ENCODE measurements around the gene CXCR4. TPM values are rescaled to one million over a fixed set of nuclear protein-coding genes. Genes with fewer than 3 reads are reported as not detected.
A peak's percentile ranks its signal among the peaks of the same experiment; 100 is the strongest.

Gene CXCR4
- total and polyA plus RNA-seq, 10 of the 15 experiments (the other 5 are each of a cell fraction or from before 2014, with no cell fraction given): 31.1 to 749 (median 52.7) TPM

DNA sequence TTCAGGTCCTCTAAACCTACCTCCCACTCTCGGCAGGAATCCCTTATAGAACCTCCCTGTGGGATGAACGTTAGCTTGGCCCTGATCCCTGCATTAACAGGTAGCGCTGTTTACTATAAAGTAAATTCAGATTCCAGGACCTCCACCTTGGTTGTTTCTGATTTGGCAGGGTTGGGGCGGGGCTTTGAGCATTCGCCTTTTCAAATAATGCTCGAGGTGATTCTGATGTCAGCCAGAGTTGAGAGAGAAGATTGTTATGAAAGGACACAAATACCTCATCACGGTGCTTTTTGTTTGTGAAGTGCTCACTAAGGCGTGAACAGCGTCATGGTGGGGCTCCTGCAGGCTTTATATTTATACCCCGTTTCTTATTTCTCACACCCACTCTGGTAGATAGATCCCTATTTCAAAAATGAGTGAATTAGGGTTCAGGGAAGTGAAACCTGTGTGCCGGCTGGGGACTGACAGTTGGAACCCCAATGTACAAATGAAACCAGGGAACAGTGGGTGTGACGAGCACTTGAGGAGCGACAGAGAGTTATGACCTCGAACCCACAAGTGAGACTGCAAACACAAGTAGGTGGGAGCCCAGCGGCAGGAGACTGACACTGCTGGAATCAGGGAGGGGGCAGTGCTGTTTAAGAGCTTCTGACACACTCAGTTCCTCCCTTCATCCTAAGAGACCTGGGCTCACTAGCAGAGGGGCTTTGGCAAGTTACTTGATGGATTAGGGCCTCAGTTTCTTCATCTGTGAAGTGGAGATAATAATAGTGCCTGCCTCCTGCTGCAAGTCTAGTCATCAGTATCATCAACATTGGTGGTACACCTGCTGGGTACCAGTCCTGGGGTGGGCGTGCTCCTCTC is 14.2 kb upstream of the CXCR4 start (continued):
- TF ChIP-seq IRF5 (IDR thresholded peaks at IDR 0.05; ENCODE audit: borderline replicate concordance) (no peak), NFXL1 (IDR thresholded peaks at IDR 0.05; ENCODE audit: borderline replicate concordance) (no peak), RELA (IDR thresholded peaks at IDR 0.05; ENCODE audit: borderline replicate concordance, partially characterized antibody) (peak; percentile 79), CBX5 (IDR thresholded peaks at IDR 0.05; ENCODE audit: low read depth) (peak; percentile 96), RUNX3 (IDR thresholded peaks at IDR 0.05; ENCODE audit: low read length) (peak; percentile 97), SRF (IDR thresholded peaks at IDR 0.05; ENCODE audit: low read depth in 2 of 2, low read length in 2 of 2) (peak in 1 of 2 experiments; percentile 52; a peak in 1 of 4 replicates), KDM1A (IDR thresholded peaks at IDR 0.05; ENCODE audit: borderline replicate concordance) (no peak), ZBTB33 (IDR thresholded peaks at IDR 0.05) (peak; percentile 42; the same call in 1 of the 2 replicates), MTA3 (IDR thresholded peaks at IDR 0.05; ENCODE audit: borderline replicate concordance, low read length) (peak; percentile 96; the same call in 1 of the 2 replicates), CHD4 (IDR thresholded peaks at IDR 0.05) (no peak), EZH2 (IDR thresholded peaks at IDR 0.05; ENCODE audit: borderline replicate concordance, control insufficient read depth, low read depth, low read length) (no peak), CBFB (IDR thresholded peaks at IDR 0.05; ENCODE audit: low read depth) (peak; percentile 81), RCOR1 (conservative IDR thresholded peaks at IDR 0.05; ENCODE audit: low read depth, low read length) (peak; percentile 96), TAF1 (IDR thresholded peaks at IDR 0.05; ENCODE audit: borderline replicate concordance, low read depth, low read length) (0 out of 2 replicates have a peak, but pooled peaks have one; percentile 48), SREBF1 (IDR thresholded peaks at IDR 0.05; ENCODE audit: low read length) (peak; percentile 53; the same call in 1 of the 2 replicates), STAT1 (conservative IDR thresholded peaks at IDR 0.05) (no peak), TBL1XR1 (IDR thresholded peaks at IDR 0.05; ENCODE audit: low read depth, low read length) (peak; percentile 100), RFX5 (IDR thresholded peaks at IDR 0.05; ENCODE audit: low read depth, low read length) (no peak), SIN3A (IDR thresholded peaks at IDR 0.05; ENCODE audit: low read depth, low read length) (no peak), ATF7 (IDR thresholded peaks at IDR 0.05; ENCODE audit: low read depth) (peak; percentile 97)
- TF ChIP-seq, protein P1, sequence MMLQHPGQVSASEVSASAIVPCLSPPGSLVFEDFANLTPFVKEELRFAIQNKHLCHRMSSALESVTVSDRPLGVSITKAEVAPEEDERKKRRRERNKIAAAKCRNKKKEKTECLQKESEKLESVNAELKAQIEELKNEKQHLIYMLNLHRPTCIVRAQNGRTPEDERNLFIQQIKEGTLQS (IDR thresholded peaks at IDR 0.05; ENCODE audit: borderline replicate concordance, extremely low read depth, low read depth, low read length): no peak
- TF ChIP-seq, protein P2, sequence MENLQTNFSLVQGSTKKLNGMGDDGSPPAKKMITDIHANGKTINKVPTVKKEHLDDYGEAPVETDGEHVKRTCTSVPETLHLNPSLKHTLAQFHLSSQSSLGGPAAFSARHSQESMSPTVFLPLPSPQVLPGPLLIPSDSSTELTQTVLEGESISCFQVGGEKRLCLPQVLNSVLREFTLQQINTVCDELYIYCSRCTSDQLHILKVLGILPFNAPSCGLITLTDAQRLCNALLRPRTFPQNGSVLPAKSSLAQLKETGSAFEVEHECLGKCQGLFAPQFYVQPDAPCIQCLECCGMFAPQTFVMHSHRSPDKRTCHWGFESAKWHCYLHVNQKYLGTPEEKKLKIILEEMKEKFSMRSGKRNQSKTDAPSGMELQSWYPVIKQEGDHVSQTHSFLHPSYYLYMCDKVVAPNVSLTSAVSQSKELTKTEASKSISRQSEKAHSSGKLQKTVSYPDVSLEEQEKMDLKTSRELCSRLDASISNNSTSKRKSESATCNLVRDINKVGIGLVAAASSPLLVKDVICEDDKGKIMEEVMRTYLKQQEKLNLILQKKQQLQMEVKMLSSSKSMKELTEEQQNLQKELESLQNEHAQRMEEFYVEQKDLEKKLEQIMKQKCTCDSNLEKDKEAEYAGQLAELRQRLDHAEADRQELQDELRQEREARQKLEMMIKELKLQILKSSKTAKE (IDR thresholded peaks at IDR 0.05; ENCODE audit: low read depth, poor library complexity, severe bottlenecking): peak; percentile 99
- TF ChIP-seq, protein P3, sequence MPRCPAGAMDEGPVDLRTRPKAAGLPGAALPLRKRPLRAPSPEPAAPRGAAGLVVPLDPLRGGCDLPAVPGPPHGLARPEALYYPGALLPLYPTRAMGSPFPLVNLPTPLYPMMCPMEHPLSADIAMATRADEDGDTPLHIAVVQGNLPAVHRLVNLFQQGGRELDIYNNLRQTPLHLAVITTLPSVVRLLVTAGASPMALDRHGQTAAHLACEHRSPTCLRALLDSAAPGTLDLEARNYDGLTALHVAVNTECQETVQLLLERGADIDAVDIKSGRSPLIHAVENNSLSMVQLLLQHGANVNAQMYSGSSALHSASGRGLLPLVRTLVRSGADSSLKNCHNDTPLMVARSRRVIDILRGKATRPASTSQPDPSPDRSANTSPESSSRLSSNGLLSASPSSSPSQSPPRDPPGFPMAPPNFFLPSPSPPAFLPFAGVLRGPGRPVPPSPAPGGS (IDR thresholded peaks at IDR 0.05; ENCODE audit: borderline replicate concordance, insufficient read depth, low read depth, low read length, poor library complexity, severe bottlenecking): peak; percentile 94

Measured in GM12878 (cell line).